Ascending aorta (tissue), 2 donors: Measurements from ENCODE around the gene ST8SIA5. TPM values are rescaled to one million over a fixed set of nuclear protein-coding genes. Genes with fewer than 3 reads are reported as not detected.

ENCODE experiments used
- DNase-seq, 2 donors: peaks; one replicate each; pipeline ENCODE4 v3.0.0-alpha.2; 2019; ENCODE audit warnings: low spot score in 2 of 2
- H3K27ac ChIP-seq, 2 donors: fragments of 200-600 bp; sonication (generic); one replicate each; pipeline ENCODE4 v1.5.1; 2016 to 2017; ENCODE audit warnings: mild to moderate bottlenecking in 1 of 2
- H3K27me3 ChIP-seq: fragments of 200-600 bp; sonication (generic); one replicate; pipeline ENCODE4 v1.5.1; 2017
- H3K36me3 ChIP-seq, 2 donors: fragments of 200-600 bp; sonication (generic); one replicate each; pipeline ENCODE4 v1.5.1; 2016
- H3K4me1 ChIP-seq, 2 donors: fragments of 200-600 bp; sonication (generic); one replicate each; pipeline ENCODE4 v1.5.1; 2016 to 2017; ENCODE audit warnings: mild to moderate bottlenecking in 1 of 2
- H3K4me3 ChIP-seq, 2 donors: fragments of 200-600 bp; sonication (generic); one replicate each; pipeline ENCODE4 v1.5.1; 2016 to 2017; ENCODE audit warnings: mild to moderate bottlenecking in 1 of 2
- H3K9me3 ChIP-seq, 2 donors: fragments of 200-600 bp; sonication (generic); one replicate each; pipeline ENCODE4 v1.5.1; 2016
- CTCF ChIP-seq, 3 experiments: fragments of 200-600 bp in 2 of 3; fragments of 450-650 bp in 1 of 3; sonication (generic) in 2 of 3; IDR thresholded peaks; one replicate each; pipeline ENCODE4 v1.5.1; 2016 to 2019; ENCODE audit warnings: antibody characterized with exemption in 3 of 3, mild to moderate bottlenecking in 1 of 3, moderate library complexity in 1 of 3
- intact Hi-C: fragments of 100-400 bp; cut with DNase I; formaldehyde crosslinking; loops from one replicate; pipeline ENCODE4 v1.15.1; 2023
- total RNA-seq: library from RNA; depleted of rRNA; stranded (reverse); fragments of >200 nt; gene quantifications from one replicate; pipeline ENCODE4 v1.1.0, GENCODE V29; 2016

ST8SIA5 gene
- total RNA-seq, 1 donor from 2014 or later = 0.11 TPM

DNA sequence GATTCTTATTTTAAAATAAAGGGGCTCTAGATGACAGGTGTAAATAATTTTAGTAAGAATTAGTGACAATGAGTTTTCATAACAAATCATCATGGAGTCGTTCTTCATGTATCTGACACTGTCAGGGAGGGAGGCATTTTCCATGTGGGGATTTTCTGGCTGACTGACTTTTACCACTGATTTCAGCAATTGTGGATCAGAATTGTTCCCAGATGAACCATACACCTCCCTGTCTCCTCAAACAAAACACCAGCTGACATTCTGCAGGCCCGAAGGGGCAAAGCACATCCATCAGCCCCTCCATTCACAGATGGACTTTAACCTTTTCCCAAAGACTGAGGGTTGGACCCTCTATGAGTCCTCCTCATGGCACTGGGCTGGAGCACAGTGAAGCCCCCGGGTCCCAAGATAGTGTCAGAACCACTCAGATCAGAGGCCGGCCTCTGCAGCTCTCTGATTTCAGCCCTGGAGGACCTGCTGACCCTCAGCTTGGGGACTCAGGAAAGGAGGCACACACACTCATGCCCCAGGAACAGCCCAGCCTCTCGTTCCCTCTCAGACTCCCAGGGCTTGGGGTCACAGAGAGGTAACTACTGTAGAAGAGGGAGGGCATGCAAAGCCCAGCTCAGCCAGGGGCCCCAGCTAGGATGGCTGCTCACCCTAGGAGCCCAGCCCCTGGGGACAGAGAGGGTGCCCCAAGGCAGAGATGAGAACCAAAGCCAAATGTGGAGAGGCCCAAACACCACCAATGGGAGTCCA is 56.6 kb downstream of the ST8SIA5 start:
- TF ChIP-seq CTCF (IDR thresholded peaks at IDR 0.05) = no peak

DNA sequence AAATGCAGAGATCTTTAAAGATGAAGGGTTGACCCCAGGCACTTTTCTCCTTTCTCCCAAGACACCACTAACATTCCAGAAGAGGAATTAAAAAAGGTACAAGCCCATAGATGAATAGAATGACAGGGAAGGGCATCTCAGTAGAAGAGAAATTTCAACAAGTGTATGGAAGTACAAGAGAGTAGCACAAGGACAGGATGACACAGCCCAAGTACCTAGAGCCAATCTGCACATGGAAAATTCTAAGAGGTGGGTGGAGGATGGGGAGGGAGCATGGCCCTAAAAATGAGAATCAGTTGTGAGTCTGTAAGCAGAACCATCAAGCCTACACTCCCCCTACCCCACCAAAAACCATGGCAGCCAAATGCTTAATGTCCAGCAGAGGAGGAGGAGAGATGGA is 60.2 kb downstream of the ST8SIA5 start:
- no peaks in the 10 kb centered on the region for H3K27me3 ChIP-seq
- no peak overlapping the region for H3K27ac ChIP-seq
- no peak overlapping the region for H3K4me3 ChIP-seq
- H3K9me3 ChIP-seq = no peaks in the 10 kb centered on the region
- no peak for DNase-seq
- intact Hi-C loops = no loop called here
- H3K4me1 ChIP-seq = no peaks in the 10 kb centered on the region
- no peaks in the 10 kb centered on the region for H3K36me3 ChIP-seq
- no peak for TF ChIP-seq CTCF (IDR thresholded peaks at IDR 0.05)

More for the DNA sequence above, 56.6 kb downstream of the ST8SIA5 start:
- no peaks in the 10 kb centered on the region for H3K4me1 ChIP-seq
- H3K4me3 ChIP-seq = no peak overlapping the region
- intact Hi-C loops = no loop called here
- H3K9me3 ChIP-seq = no peaks in the 10 kb centered on the region
- no peak overlapping the region for H3K27ac ChIP-seq
- no peak for DNase-seq
- no peaks in the 10 kb centered on the region for H3K27me3 ChIP-seq
- no peaks in the 10 kb centered on the region for H3K36me3 ChIP-seq

DNA sequence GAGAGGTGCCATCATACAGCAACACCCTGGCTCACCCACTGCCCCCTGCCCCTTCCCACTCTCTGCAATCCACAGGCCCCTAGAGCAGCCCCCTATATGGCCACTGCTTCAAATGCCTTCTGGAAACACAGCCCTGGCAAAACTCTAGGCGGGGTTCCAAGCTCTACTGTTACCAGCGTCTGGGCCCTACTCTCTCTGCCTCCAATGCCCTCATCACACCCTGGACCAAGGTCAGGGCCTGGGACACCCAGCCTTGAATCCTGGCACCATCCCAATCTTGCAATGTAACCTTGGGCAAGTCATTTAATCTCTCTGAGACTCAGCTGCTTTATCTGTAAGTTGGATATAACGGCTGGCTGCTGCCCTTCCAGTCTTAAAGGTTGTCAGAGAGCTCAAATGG is 60.6 kb downstream of the ST8SIA5 start:
- TF ChIP-seq CTCF (IDR thresholded peaks at IDR 0.05) = no peak
- DNase-seq = no peak
- H3K27ac ChIP-seq = no peak overlapping the region
- H3K27me3 ChIP-seq = no peaks in the 10 kb centered on the region
- intact Hi-C loops = no loop called here
- H3K9me3 ChIP-seq = no peaks in the 10 kb centered on the region
- H3K36me3 ChIP-seq = no peaks in the 10 kb centered on the region
- H3K4me1 ChIP-seq = no peaks in the 10 kb centered on the region
- H3K4me3 ChIP-seq = no peak overlapping the region

- Histone ChIP-seq H3K9me3 (no peaks in the 10 kb centered on the region), H3K4me3 (no peak overlapping the region), H3K4me1 (no peaks in the 10 kb centered on the region), H3K27ac (no peak overlapping the region), H3K27me3 (no peaks in the 10 kb centered on the region), H3K36me3 (no peaks in the 10 kb centered on the region)
- no peak for TF ChIP-seq CTCF (IDR thresholded peaks at IDR 0.05)
- intact Hi-C loops = no loop called here
- DNase-seq = no peak
These were observed 62.9 kb downstream of the ST8SIA5 start for GRCh38 chr18:46693996-46694395.

DNA sequence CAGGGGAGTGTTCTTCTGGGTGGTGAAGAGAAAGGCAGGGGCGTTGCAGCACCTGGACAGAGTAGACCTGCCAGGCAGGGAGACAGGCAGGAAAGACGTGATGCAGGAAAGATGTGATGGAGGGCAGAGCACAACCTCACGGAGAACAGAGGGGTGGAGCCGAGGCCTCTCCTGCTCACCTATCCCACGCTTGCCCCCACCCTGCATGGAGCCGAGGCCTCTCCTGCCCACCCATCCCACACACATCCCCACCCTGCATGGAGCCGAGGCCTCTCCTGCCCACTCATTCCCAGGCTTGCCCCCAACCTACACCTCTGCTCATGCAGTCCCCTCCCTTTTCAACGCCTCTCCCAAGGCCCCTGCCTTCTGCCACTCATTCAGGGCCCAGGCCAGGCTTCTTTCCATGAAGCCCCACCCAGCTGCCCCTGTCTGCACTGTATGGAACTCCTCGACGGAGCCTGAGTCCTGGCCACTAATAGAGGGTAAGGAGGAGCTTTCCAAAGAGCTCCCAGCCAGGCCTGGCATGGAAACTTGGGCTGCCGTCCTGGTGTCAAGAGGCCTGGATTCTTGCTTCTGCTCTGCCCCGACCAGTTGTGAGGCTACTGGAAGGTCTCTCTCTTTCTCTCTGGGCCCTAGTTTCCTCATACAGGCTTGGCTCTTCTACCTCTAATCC is 67.9 kb downstream of the ST8SIA5 start:
- no peak for TF ChIP-seq CTCF (IDR thresholded peaks at IDR 0.05)
- H3K9me3 ChIP-seq = no peaks in the 10 kb centered on the region
- H3K4me1 ChIP-seq = no peaks in the 10 kb centered on the region
- no peaks in the 10 kb centered on the region for H3K27me3 ChIP-seq
- H3K36me3 ChIP-seq = no peaks in the 10 kb centered on the region
- no peak for DNase-seq
- H3K27ac ChIP-seq = no peak overlapping the region
- intact Hi-C loops = no loop called here
- no peak overlapping the region for H3K4me3 ChIP-seq
